ENCODE measurements around the gene GTF3A. TPM values are rescaled to one million over a fixed set of nuclear protein-coding genes. Genes with fewer than 3 reads are reported as not detected.

The GTF3A gene
- total RNA-seq, 4 donors from 2014 or later = 82.5 to 93.1 (median 89.2) TPM

GRCh38 chr13:27450921-27451471, 26.6 kb downstream of the GTF3A start:
- no peak for TF ChIP-seq POLR2AphosphoS5 (IDR thresholded peaks at IDR 0.05)
- no peak for TF ChIP-seq EP300 (IDR thresholded peaks at IDR 0.05)
- no peak for TF ChIP-seq POLR2A (IDR thresholded peaks at IDR 0.05)
- no peak for TF ChIP-seq CTCF (IDR thresholded peaks at IDR 0.05)
- H3K9me3 ChIP-seq = no peaks in the 10 kb centered on the region
- H3K4me3 ChIP-seq = peak overlapping the region; percentile 95
- H3K27ac ChIP-seq = peak overlapping the region; percentile 99
- peaks cover 41% of the 10 kb centered on the region for H3K4me1 ChIP-seq
- under 1% methylated on average over 28 of the region's 34 CpGs for WGBS
- no peaks in the 10 kb centered on the region for H3K36me3 ChIP-seq
- DNase-seq (ENCODE audit: low spot score in 2 of 2) = peak; percentile 80 to 85
- no peaks in the 10 kb centered on the region for H3K27me3 ChIP-seq

- no peaks in the 10 kb centered on the region for H3K9me3 ChIP-seq
- H3K4me1 ChIP-seq = peaks cover 17% of the 10 kb centered on the region
- peak overlapping the region; percentile 19 for H3K4me3 ChIP-seq
- H3K27me3 ChIP-seq = no peaks in the 10 kb centered on the region
- no peak overlapping the region for H3K27ac ChIP-seq
- WGBS = 25% methylated on average over 5 of the region's 5 CpGs
- TF ChIP-seq POLR2AphosphoS5 (IDR thresholded peaks at IDR 0.05) (no peak), EP300 (IDR thresholded peaks at IDR 0.05) (no peak), POLR2A (IDR thresholded peaks at IDR 0.05) (no peak), CTCF (IDR thresholded peaks at IDR 0.05) (no peak)
- DNase-seq (ENCODE audit: low spot score in 2 of 2) = no peak
- no peaks in the 10 kb centered on the region for H3K36me3 ChIP-seq
Observed at GRCh38 chr13:27455331-27455855, 31.0 kb downstream of the GTF3A start.

- DNase-seq (ENCODE audit: low spot score in 2 of 2) = peak in 1 of 2 donors; percentile 28
- Histone ChIP-seq H3K27me3 (no peaks in the 10 kb centered on the region), H3K36me3 (no peaks in the 10 kb centered on the region), H3K4me1 (peaks cover 5% of the 10 kb centered on the region), H3K27ac (no peak overlapping the region), H3K4me3 (no peak overlapping the region), H3K9me3 (no peaks in the 10 kb centered on the region)
- 82% methylated on average over 12 of the region's 12 CpGs for WGBS
- TF ChIP-seq POLR2A (IDR thresholded peaks at IDR 0.05) (no peak), EP300 (IDR thresholded peaks at IDR 0.05) (no peak), POLR2AphosphoS5 (IDR thresholded peaks at IDR 0.05) (no peak), CTCF (IDR thresholded peaks at IDR 0.05) (no peak)
Observed at GRCh38 chr13:27461940-27462584, 37.6 kb downstream of the GTF3A start.

- peak in 1 of 2 donors; percentile 43 for DNase-seq (ENCODE audit: low spot score in 2 of 2)
- no peak for TF ChIP-seq POLR2A (IDR thresholded peaks at IDR 0.05)
- TF ChIP-seq CTCF (IDR thresholded peaks at IDR 0.05) = no peak
- no peak for TF ChIP-seq EP300 (IDR thresholded peaks at IDR 0.05)
- Histone ChIP-seq H3K36me3 (no peaks in the 10 kb centered on the region), H3K27me3 (no peaks in the 10 kb centered on the region), H3K4me1 (peaks cover 5% of the 10 kb centered on the region), H3K27ac (no peak overlapping the region), H3K4me3 (no peak overlapping the region), H3K9me3 (no peaks in the 10 kb centered on the region)
- 74% methylated on average over 6 of the region's 6 CpGs for whole genome bisulfite sequencing
Observed at GRCh38 chr13:27463500-27463899, 39.1 kb downstream of the GTF3A start.

GRCh38 chr13:27465611-27466010, 41.2 kb downstream of the GTF3A start:
- 45% methylated on average over 5 of the region's 5 CpGs for WGBS
- TF ChIP-seq POLR2A (IDR thresholded peaks at IDR 0.05) (no peak), CTCF (IDR thresholded peaks at IDR 0.05) (no peak), EP300 (IDR thresholded peaks at IDR 0.05) (no peak), POLR2AphosphoS5 (IDR thresholded peaks at IDR 0.05) (no peak)
- H3K27ac ChIP-seq = no peak overlapping the region
- peaks cover 5% of the 10 kb centered on the region for H3K4me1 ChIP-seq
- H3K9me3 ChIP-seq = no peaks in the 10 kb centered on the region
- H3K36me3 ChIP-seq = no peaks in the 10 kb centered on the region
- no peak overlapping the region for H3K4me3 ChIP-seq
- H3K27me3 ChIP-seq = no peaks in the 10 kb centered on the region
- no peak for DNase-seq (ENCODE audit: low spot score in 2 of 2)
